HG03135 (cell line): ENCODE results near the gene ICA1.
A peak's percentile ranks its signal among the peaks of the same experiment; 100 is the strongest.

Experiments
- ATAC-seq: cut with Tn5 transposase; IDR thresholded peaks from one replicate; pipeline ENCODE4 v1.9.1; 2021; ENCODE audit warnings: mild to moderate bottlenecking, moderate library complexity; ENCODE audit not compliant: unreplicated experiment

Gene ICA1

DNA sequence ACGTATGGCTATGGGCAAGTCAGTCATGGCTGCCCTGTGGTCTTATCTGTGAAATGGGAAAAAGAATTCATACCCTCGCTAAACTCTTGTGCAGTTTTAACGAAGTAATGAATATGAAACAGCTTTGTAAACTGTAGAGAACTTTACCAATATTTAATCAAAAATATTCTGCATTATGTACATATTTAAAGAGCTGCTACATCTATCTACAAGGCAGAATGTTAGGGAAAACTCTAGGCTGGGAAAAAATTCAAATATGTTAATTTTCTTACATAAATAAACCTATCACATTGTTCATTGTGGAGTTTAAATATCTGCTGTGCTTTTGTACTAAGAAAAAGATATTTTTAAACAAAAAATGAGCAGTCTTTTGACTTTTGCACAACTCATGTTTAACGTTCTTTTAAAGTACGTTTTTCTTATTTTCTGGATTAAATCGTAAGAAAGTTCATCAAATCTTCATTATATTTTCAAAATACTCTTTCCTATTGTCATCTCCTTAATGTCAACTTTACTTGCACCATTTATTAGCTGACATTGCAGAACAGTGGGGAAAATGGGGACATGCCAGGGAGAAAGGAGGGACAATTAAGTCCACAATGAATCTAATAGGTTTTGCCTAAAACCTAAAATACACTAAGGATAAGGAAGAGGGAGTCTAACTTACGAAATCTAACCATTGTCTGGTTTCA lies 57.5 kb downstream of the ICA1 start:
- no peak for ATAC-seq

DNA sequence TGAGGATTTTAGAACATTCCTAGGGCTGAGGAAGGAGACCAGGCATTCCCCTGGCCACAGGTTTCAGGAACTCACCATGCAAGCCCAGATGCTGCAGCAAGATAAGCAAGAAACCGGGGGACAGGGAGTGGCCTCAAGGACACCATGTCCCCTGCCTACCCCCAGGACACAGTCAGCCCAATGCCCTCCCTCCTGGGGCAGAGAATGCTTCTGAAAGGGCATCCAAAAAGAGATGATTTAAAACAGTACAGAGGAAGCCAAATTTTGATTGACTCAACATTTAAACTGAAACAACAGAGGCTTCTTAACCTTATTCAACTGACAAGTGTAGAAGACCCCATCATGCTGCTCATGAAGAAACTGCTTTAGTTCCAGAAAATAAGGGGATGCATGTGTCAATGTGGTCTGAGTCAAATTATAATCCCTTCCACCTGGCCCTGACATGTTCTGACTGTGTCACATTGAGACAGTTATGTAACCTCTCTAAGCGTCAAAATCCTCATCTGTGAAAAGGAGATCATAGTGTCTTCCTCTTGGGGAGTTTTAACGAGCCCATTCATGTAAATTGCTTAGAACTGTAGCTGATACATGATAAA lies 60.0 kb downstream of the ICA1 start:
- ATAC-seq: no peak

DNA sequence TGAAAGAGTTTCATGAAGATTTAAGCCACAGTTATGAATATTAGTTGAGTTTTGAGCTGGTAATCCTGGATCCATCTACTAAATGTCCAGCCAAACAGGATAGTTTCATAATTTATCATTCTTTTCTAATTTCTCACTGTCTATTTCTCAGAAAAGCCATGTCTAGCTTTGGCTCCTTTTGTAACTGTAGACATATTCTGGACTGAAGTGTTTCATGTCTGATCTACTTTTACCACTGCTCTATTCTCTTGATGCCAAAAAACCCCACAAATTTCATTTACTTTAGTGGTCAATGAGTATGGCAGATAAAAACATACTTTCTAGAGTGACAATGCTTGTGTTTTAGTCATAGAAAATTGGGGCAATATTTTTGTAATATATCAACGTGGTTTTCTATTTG lies 61.2 kb downstream of the ICA1 start:
- no peak for ATAC-seq

DNA sequence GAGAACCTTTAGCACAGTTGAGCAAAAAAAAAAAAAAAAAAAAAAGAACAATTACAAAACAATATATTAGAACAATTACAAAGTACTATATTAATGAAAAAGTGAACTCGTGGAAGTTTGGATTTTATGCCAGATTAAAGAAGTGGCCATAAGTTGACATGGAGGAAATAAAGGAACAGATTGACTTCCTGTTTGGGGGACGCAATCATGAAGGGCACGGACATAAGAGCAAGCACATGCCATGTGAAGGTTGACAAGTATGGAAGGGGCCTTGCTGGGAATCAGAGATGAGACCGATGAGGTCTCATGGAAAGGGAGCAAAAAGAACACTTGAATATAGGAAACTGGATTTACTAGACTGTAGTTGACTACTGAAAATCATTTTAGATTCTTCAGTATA lies 61.7 kb downstream of the ICA1 start:
- ATAC-seq: no peak

DNA sequence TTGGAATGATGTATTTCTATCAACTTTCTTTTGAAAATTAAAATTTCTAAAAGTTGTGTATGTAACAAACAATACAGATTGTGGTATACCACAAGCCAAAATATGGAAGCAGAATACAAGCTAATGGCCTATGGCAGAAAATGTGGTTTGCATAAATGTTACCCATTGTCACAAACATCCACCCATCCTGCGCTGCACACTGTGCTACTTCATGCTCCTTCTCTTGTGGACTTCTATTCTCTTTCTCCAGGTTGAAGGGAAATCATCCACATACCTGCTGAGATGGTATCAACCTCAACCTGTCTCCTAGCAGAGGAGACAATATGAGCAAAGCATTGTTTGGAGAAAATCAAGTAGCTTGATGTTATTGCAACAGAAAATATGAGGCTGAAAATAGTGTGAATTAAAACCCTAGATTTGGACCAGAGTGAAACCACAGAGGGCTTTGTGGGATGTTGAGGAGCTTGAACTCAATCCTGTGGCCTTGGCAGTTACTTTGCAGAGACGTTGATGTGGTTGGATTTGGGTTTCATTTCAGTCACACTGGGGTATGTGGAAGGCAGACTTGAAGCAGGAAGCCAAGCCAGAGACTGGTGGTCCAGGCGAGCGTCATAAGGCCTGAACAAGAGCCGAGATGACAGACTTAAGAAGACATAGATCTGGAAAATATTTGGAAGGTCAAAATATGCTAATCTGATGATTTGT lies 63.8 kb downstream of the ICA1 start:
- no peak for ATAC-seq

DNA sequence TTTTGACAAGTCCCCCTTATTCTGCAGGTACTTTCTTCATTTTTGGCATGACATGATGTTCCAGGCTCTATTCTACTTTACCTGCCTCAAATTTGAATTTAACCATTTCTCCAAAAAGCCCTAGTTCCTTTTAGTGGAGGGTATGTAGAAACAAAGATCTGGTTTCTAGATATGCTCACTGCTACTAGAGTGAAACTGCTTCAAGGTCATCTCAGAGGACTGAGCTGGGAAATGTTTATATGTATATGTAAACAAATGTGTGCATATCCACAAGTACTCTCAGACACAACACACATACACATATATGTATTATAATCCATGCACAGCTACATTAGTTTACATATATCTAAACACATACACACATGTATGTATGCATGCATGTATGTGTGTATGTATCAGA lies 69.1 kb downstream of the ICA1 start:
- no peak for ATAC-seq

DNA sequence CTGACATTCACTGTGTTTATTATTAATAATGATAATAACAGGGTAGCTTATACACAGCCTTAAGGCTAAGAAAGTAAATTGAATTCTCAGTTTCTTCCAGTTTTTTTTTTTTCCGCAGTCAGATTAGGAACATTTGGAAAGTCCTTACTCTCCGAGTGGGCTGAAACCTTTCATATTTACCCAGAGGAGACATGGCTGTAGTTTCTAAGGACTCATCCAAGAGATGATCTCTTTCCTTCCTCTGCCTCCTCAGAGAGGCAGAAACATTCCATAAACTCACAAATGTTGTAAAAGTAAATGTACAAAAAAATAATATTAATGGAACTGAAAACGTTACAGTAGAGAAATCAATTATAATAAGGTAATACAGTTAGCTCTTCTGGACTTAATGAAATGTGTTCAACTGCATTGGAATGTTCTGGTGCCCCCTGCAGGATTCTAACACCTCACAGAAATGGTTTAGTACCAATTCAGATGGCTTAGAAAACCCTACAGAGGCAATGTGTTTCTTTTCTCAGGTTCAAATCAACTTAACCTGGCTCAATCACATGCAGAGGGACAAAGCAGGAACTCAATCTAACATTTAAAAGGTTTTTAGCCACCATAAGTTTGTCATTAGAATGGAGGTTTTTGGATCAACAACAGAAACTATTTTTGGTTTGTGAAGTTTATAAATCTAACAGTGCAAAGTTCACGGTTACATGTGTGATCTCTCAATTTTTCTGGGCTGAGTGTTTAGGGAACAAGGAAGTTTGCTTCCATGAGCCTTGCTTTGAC lies 71.7 kb downstream of the ICA1 start:
- ATAC-seq: peak; percentile 77

DNA sequence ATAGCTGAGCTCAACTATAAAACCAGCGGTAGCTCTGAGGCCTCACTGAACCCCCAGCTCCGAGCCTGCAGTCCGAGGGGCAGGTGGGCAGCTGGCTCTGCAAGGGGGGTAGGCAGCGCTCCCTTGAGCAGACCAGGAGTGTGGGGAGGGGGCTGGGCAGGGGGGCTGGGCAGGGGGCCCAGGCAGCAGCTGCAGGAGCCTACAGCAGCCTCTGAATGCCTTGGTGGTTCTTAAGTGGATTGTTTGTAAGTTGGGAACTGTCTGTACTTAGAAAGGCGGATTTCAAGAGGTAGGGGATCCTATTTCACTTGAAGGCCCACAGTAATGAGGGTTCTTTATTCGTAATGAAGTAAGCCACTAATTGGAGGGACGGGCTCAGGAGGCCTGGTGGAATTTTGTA lies 72.3 kb downstream of the ICA1 start:
- no peak for ATAC-seq

DNA sequence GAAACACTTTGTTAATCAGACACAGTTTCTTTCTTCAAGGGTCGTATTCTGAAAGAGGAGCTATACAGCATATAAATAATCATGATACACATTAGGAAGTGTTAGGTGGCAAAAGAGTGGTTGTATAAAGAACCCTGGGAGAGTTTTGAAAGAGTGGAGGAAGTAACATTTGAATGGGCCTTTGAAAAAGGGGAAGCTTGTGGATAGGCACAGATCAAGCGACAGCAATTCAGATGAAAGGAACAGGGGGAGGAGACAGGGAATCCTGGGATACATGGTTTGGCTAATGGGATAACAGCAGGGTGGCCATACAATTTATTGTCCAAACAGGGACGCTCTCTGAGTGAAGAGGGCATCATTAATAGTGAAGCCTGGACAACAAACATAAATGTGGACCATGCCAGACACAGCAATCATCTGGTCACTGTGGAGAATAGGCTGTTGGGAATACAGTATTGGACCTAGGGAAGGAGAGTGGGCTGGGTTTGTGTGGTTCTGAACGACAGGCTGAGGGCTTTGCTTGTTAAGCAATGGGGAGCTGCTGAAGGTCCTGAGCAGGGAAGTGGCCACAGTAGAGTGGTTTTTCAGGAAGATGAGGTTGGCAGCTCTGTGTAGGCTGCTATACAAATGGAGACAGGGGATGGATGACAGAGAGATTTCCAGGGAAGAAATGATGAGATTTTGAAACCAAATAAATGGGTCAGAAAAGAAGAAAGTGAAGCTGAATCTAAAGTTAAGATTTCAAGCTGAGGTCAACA lies 75.9 kb downstream of the ICA1 start:
- no peak for ATAC-seq

DNA sequence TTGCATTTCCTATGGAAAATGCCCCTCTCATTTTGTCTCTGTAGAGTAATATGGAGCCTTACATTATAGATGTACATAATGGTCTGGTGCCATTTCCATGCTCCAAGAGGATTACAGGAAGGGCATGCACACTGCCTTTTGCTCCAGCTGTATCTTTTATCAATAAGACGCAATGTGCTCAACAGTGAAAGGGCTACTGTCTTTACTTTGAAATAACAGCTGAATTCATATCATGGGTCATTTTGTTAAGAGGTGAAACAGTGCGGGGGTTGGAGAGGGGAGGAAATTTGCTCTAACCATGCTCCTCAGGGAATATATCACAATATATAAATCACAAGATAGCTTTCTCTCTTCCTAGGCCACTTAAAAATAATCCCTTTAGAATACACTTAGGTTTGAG lies 77.7 kb downstream of the ICA1 start:
- no peak for ATAC-seq

DNA sequence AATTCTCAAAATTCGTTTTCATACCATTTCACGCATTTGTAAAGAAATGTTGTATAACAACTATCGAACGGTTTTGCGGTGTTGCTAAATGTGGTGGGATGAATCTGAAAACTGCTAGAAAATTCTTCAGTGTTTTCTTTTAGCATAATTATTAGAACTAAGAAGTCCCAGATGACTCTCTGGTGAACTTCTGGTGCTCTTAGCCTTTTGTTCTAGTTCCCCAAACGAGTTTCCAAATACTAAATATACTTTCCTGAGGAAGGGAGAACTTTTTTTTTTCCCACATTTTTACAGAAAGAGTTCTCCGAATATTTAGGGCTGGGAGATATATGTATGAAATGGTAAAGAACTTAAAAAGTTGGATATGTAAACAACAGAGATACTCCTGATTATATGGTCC lies 82.5 kb downstream of the ICA1 start:
- ATAC-seq: no peak

DNA sequence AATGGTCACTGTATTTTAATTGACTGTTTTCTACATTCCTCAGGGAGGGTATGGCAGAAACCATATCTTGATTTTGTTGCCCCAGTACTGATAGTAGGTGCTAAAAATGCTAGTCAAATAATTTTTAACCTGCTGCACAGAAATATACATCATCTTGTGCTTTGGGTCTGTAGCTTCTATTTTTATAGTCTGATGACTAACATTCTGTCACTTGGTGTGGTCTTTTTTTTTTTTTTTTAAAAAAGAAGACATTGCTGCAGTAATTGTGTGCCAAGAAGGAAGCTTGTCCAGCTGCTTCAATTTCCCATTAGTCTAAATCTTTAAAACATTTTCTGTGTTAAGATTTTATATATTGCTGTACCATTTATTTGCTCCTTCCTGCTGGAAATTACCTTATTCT lies 83.6 kb downstream of the ICA1 start:
- no peak for ATAC-seq

DNA sequence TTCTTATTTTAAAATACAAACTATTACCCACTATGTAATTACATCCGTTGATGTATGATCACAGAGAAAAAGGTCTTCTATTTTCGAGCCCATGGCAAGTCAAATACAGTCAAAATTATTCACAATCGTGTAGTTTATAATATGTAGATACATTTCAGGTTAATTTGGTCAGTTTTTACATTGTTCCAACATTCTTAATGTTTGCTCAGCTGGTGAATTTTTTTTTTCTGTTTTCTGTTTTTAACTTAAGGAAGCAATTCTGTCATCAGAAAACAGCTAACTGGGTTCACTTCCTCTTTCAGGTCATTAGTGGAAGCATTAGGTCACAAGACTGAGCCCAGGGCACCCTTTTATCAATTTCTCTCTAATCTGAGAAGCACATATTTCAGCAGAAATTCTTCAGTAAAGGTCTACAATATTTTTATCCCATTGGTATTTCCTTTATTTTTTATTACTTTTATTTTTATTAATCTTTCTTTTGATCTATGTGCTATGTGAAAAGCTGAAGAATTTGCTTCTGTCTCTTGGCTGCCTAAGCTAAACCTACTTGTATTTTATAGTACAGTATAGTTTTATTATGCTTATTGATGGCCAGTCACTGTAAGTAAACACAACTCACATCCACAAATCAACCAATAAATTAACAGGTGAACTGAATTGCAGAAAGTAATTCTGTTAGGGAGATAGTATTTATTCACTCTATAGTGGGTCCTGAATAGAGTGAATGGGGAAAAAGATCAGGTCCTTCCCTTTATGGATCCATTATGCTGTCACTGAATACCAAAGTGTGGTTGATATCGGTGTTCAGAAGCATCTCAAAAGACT lies 84.6 kb downstream of the ICA1 start:
- peak; percentile 50 for ATAC-seq

DNA sequence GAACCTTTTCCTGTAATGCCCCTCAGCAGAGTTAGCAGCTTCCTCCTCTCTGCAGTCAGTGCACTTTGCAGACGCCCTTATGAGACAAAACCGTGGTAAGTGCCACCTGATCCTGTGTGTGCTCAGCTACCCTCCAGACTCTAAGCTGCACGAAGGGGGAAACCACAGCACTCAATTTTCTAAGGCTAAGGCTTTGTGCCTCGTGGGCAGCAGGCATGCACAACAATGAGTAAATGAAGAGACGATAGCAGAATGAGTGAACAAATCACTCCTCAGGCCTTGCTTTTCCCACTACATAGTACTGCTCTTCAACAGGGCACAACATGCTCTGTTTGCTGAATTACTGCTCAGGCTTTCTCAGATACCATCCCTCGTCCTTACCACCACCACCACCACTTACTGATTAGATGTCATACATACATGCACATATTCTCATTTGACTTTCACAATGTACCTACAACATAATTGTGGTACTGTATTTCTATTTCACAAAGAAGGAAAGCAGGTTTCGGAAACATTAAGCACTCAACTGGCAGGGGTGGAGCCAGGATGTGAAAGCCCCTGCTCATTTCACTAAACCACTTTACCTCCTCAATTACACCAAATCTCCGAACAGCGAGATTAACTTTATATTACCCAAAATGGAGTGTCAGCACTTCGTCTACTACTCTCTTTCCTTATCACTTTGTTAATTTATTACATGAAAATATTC lies 85.4 kb downstream of the ICA1 start:
- ATAC-seq: peak; percentile 77

DNA sequence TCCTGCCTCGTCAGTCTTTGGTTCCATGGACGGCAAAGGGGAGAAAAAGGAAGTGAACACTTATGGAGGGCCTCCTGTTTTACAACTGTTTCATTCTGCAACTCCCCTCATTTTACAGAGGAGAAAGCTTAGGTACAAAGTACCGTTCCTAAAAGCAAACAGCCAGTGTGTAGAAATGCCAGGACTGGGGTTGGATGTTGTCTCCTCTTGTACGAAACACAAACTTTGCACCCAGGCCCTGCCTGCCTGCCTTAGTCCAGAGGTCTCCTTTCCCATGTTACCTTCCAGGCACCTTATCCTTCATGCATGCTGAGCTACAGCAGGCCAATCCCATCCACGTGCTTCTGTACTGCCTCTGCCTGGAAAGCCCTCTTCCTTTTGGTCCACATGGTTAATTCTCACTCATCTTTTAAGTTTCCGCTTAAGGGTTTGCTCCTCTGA lies 86.0 kb downstream of the ICA1 start:
- ATAC-seq: no peak

DNA sequence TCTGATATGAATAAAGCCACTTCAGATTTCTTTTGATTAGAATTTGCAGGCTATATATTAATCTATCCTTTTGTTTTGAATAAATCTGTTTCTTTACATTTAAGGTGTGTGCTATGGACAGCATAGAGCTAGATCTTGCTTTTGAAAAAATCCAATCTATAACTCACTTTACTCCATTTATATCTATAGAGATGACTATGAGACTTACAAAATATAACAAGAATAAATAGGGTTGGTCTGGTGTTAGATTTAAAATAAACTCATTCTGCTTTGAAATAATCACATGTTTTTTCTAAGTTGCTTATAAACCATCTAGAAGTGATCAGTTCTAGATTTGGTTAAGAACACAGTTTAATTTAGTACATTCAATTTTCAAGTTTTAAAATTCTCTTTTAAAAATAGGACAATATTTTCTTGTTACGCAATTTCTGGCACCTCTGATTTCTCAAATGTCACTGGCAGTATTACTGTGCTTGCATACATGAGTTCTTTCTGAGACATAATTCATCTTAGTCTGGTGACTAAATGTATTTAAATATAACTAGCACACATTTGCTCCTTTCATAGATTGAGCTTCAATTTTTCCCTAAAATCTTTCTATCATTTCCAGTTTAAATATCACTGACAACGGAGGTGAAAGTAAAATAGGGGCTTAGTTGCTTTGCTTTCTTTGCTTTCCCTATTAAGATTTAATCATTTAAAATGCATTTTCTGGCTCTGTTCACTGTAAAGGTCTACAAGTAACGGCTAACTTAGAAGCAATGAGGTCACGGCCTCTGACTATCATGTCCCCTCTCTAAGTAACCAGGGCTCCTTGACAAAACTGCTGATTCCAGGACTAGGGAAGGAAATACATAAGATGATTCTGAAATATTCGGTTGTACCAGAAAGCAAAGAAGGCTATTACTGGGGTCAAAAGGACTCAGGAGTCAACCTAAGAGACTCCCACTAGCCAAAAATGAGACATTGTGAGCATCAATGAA lies 89.3 kb downstream of the ICA1 start:
- ATAC-seq: no peak

DNA sequence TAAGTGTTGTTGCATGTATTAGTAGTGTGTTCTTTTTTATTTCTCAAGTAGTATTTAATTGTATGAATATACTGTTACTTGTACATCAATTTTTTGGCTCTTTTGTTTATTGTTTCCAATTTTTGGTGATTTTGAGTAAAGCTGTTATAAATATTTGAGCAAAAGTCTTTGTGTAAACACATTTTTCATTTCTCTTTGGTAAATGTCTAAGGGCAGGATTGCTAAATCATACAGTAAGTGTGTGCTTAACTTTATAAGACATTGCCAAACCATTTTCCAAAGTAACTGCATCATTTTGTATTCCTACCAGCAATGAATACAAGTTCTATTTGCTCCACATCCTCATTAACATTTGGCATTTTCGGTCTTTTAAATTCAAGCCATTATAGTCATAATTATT lies 92.8 kb downstream of the ICA1 start:
- no peak for ATAC-seq

DNA sequence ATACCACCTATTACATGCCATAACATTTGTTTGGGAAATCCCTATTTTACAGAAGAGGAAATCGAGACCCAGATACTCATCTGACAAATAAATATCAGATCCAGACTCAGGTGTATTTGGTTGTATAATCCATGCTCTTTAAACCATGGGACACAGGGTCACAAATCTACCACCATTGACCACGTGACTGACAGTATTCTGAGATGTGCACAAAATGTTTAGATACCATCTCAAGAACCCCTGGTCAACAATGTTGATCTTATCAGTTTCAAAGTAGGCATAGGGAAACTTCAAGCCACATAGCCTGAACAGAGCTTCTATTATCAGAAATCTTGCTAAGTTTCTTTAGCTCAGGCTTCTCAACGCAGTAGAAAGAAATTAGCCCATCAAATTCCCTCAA lies 93.6 kb downstream of the ICA1 start:
- ATAC-seq: no peak
